ENCODE results near the gene FBXO38. TPM values are rescaled to one million over a fixed set of nuclear protein-coding genes. Genes with fewer than 3 reads are reported as not detected.

Gene FBXO38
- total and polyA plus RNA-seq, 2 donors (not counting 1 experiment from before 2014, with no cell fraction given), result 14.4 to 97.0 TPM

DNA sequence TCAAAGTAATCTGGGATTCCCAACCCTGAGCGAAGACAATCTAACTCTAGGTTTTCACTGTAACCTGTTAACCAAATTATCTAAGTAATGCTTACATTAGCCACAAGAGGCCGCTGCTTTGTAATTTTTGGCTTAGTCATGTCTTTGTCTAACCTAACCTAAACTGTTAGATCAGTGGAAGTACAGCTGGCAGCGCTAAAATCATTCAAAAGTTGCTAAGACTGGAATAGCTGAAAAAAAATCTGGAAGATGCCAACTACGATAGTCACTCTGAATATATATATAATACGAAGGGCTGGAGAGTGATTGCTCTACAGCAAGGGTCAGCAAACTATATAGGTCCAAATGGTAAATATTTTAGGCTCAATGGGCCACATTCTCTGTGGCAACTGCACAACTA is 60.2 kb downstream of the FBXO38 start:
- TF ChIP-seq, protein P1, sequence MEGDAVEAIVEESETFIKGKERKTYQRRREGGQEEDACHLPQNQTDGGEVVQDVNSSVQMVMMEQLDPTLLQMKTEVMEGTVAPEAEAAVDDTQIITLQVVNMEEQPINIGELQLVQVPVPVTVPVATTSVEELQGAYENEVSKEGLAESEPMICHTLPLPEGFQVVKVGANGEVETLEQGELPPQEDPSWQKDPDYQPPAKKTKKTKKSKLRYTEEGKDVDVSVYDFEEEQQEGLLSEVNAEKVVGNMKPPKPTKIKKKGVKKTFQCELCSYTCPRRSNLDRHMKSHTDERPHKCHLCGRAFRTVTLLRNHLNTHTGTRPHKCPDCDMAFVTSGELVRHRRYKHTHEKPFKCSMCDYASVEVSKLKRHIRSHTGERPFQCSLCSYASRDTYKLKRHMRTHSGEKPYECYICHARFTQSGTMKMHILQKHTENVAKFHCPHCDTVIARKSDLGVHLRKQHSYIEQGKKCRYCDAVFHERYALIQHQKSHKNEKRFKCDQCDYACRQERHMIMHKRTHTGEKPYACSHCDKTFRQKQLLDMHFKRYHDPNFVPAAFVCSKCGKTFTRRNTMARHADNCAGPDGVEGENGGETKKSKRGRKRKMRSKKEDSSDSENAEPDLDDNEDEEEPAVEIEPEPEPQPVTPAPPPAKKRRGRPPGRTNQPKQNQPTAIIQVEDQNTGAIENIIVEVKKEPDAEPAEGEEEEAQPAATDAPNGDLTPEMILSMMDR (IDR thresholded peaks at IDR 0.05), result peak; percentile 88
- no peak for TF ChIP-seq EZH2 (IDR thresholded peaks at IDR 0.05; ENCODE audit: borderline replicate concordance, insufficient read depth, low read depth, low read length, poor library complexity, severe bottlenecking)
- no peak overlapping the region for H3K9ac ChIP-seq (ENCODE audit: low read length)
- Mint-ChIP-seq H3K4me3 (no peak overlapping the region), H3K4me1 (no peaks in the 10 kb centered on the region), H3K27me3 (no peaks in the 10 kb centered on the region), H3K9me3 (ENCODE audit: insufficient read depth) (no peaks in the 10 kb centered on the region), H3K27ac (no peak overlapping the region)
- no peak overlapping the region for H3K27ac ChIP-seq (ENCODE audit: low read length in 2 of 2)
- H3K27me3 ChIP-seq (replicated peaks in 1 of 4; ENCODE audit: control extremely low read depth in 1 of 4, control insufficient read depth in 3 of 4, insufficient read depth in 4 of 4, low read length in 3 of 4), result no peaks in the 10 kb centered on the region
- no peaks in the 10 kb centered on the region for H3K9me3 ChIP-seq (ENCODE audit: control extremely low read depth in 1 of 3, control insufficient read depth in 2 of 3, insufficient read depth in 1 of 3, low read length in 2 of 3)
- H3K4me1 ChIP-seq (ENCODE audit: control insufficient read depth in 2 of 2, insufficient read depth in 2 of 2, low read length in 2 of 2), result no peaks in the 10 kb centered on the region
- H3K4me2 ChIP-seq (replicated peaks; ENCODE audit: low read depth, low read length, poor library complexity, severe bottlenecking), result no peak overlapping the region
- intact Hi-C loops (cut with micrococcal nuclease), result loop anchor here (2.0 to 5.0 kb wide), 2 partner anchors 289 to 668 kb away; no protein-coding TSS in a partner anchor
- CTCF ChIA-PET, result interaction anchor here (0.6 to 2.7 kb wide), 10 partner anchors 10 to 866 kb away, joined by 3 to 24 read pairs (median 4); no protein-coding TSS in a partner anchor
- WGBS (ENCODE audit: insufficient coverage), result 100% methylated on average over 1 of the region's 5 CpGs
- no peaks in the 10 kb centered on the region for H3K79me2 ChIP-seq (ENCODE audit: control insufficient read depth, insufficient read depth, low read length)
- no peak overlapping the region for H3K4me3 ChIP-seq (ENCODE audit: control extremely low read depth in 1 of 5, extremely low read depth in 1 of 5, insufficient read depth in 1 of 5, low read depth in 2 of 5, low read length in 4 of 5)
- ATAC-seq (ENCODE audit: low read depth), result peak; percentile 54
- no peak overlapping the region for H2AFZ ChIP-seq (ENCODE audit: insufficient read depth, low read depth, low read length, poor library complexity, severe bottlenecking)
- peaks cover 0 to 24% of the 10 kb centered on the region in 2 experiments for H3K36me3 ChIP-seq (replicated peaks in 1 of 2; ENCODE audit: control extremely low read depth in 1 of 2, control insufficient read depth in 1 of 2, extremely low read depth in 1 of 2, insufficient read depth in 2 of 2, low read length in 1 of 2)
- POLR2A ChIA-PET, result no interaction called here
- H4K20me1 ChIP-seq (ENCODE audit: control insufficient read depth, insufficient read depth, low read length, poor library complexity, severe bottlenecking), result no peaks in the 10 kb centered on the region
- peak; percentile 57 for DNase-seq

DNA sequence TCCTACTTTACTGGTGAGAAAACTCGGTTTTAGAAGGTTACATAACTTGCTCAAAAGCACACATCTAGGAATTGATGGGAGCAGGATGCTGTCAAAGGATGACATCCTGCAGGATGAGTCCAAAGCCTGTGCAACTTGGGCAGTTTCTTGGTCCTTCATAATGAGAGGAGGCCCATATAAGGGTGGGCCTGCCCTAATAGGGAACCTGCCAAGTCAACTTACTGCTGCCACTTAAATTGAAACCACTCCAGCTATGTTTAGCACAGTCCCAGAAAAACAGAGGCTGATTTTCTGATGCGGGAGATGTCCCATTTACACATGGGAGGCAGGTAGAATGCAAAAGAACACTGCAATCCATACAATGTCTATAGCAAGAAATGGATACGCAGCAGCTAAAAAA is 61.8 kb downstream of the FBXO38 start:
- H3K36me3 ChIP-seq (replicated peaks in 1 of 2; ENCODE audit: control extremely low read depth in 1 of 2, control insufficient read depth in 1 of 2, extremely low read depth in 1 of 2, insufficient read depth in 2 of 2, low read length in 1 of 2), result peaks cover 0 to 15% of the 10 kb centered on the region in 2 experiments
- ChIA-PET CTCF (interaction anchor here (0.8 to 2.7 kb wide), 6 partner anchors 8 to 669 kb away, joined by 3 to 24 read pairs (median 5); no protein-coding TSS in a partner anchor), POLR2A (no interaction called here)
- H3K9me3 ChIP-seq (ENCODE audit: control extremely low read depth in 1 of 3, control insufficient read depth in 2 of 3, insufficient read depth in 1 of 3, low read length in 2 of 3), result no peaks in the 10 kb centered on the region
- H4K20me1 ChIP-seq (ENCODE audit: control insufficient read depth, insufficient read depth, low read length, poor library complexity, severe bottlenecking), result no peaks in the 10 kb centered on the region
- no peaks in the 10 kb centered on the region for H3K79me2 ChIP-seq (ENCODE audit: control insufficient read depth, insufficient read depth, low read length)
- H3K4me1 ChIP-seq (ENCODE audit: control insufficient read depth in 2 of 2, insufficient read depth in 2 of 2, low read length in 2 of 2), result no peaks in the 10 kb centered on the region
- H3K4me2 ChIP-seq (replicated peaks; ENCODE audit: low read depth, low read length, poor library complexity, severe bottlenecking), result no peak overlapping the region
- no peak overlapping the region for H3K9ac ChIP-seq (ENCODE audit: low read length)
- H3K27ac ChIP-seq (ENCODE audit: low read length in 2 of 2), result no peak overlapping the region
- no peak overlapping the region for H2AFZ ChIP-seq (ENCODE audit: insufficient read depth, low read depth, low read length, poor library complexity, severe bottlenecking)
- H3K27me3 ChIP-seq (replicated peaks in 1 of 4; ENCODE audit: control extremely low read depth in 1 of 4, control insufficient read depth in 3 of 4, insufficient read depth in 4 of 4, low read length in 3 of 4), result no peaks in the 10 kb centered on the region
- Mint-ChIP-seq H3K27me3 (no peaks in the 10 kb centered on the region), H3K9me3 (ENCODE audit: insufficient read depth) (no peaks in the 10 kb centered on the region), H3K4me1 (no peaks in the 10 kb centered on the region), H3K4me3 (no peak overlapping the region), H3K27ac (no peak overlapping the region)
- no peak for TF ChIP-seq EZH2 (IDR thresholded peaks at IDR 0.05; ENCODE audit: borderline replicate concordance, insufficient read depth, low read depth, low read length, poor library complexity, severe bottlenecking)
- no peak overlapping the region for H3K4me3 ChIP-seq (ENCODE audit: control extremely low read depth in 1 of 5, extremely low read depth in 1 of 5, insufficient read depth in 1 of 5, low read depth in 2 of 5, low read length in 4 of 5)
- WGBS (ENCODE audit: insufficient coverage), result 100% methylated on average over 1 of the region's 3 CpGs
- no peak for DNase-seq
- intact Hi-C loops (cut with micrococcal nuclease), result loop anchor here (2.0 kb wide), 1 partner anchor 287 kb away; no protein-coding TSS in a partner anchor
- no peak for ATAC-seq (ENCODE audit: low read depth)
